GM18907 (cell line): ENCODE measurements around the gene ELAC1.

Experiments used
- ATAC-seq: cut with Tn5 transposase; IDR thresholded peaks from one replicate; pipeline ENCODE4 v1.9.1; 2021; ENCODE audit warnings: mild to moderate bottlenecking, moderate library complexity; ENCODE audit not compliant: unreplicated experiment

Gene ELAC1

DNA sequence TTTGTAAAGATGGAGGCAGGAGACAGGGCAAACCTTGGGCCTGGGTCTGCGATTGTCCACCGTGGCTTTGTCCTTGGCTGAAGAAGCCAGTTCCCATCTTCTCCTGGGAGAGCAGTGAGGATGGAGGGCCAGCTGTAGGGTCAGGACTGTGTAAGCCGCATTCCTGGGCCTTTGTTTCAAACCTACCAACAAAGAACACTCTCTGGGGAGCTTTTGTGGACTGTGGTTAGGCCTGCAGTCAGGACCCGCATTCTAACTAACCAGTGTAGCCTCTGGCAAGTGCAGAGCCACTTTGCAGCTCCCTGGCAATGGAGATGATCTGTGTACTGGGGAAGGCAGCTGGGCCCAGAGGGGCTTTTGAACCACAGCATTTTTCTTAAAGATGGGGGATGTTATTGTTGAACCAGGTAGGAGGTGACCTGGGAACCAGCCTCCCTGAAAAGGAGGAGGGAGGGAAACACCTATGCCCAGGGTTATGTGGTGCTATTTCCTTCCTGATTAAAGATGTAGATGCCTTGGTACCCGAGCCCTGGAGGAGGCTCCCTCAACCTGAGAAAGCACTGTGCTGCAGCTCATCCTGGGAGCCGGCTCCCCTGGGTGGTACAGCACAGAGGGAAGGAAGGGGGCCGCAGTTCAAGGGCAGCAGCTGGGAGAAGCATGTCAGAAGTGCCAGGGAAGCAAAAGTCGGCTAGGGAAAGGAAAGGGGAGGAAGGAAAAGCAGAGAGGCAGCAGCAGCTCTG, 49.5 kb downstream of the ELAC1 start:
- no peak for ATAC-seq

DNA sequence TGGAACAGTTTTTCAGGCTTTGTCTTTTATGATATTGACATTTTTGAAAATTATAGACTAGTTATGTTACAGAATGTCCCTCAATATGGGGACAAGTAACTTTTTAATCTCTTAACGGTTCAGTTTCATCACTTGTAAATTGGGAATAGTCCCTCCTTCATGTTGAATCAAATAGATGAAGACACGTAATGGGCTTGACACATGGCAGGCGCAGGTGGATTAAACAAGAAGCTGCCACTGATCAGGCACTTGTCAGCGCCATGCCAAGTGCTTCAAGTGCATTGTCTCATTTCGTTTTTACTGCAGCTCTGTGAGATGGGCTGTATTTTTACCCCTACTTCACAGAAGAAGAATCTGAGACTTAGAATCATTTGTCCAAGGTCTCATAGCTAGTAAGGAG, 52.7 kb downstream of the ELAC1 start:
- no peak for ATAC-seq

DNA sequence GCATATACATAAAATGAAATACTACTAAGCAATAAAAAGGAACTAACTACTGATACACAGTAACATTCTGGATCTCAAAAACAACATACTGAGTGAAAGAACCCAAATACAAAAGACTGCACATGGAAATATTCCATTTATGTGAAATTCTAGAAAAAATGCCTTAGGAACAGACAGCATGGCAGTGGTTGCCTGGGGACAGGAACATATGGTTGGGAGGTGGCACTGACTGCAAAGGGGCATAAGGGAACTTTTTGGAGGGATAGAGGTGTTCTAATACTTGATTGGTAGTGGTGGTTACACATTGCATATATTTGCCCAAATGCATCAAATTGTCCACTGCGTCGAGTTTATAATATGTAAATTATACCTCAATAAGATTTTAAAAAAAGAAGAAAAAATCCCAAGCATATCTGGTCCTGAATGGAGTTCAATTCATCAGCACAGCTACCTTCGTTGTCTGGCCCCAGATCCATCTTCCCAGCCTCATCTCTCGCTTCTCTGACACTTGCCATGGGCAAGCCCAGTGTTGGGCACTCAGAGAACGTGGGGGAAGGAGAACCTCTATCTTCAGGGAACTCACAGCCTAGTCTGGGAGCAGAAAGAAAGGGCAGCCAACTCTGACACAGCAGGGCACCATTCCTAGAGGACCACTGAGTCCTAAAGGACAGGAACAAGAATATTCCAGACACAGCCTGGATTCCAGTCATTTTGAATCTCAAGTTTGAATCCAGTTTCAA, 53.6 kb downstream of the ELAC1 start:
- no peak for ATAC-seq

DNA sequence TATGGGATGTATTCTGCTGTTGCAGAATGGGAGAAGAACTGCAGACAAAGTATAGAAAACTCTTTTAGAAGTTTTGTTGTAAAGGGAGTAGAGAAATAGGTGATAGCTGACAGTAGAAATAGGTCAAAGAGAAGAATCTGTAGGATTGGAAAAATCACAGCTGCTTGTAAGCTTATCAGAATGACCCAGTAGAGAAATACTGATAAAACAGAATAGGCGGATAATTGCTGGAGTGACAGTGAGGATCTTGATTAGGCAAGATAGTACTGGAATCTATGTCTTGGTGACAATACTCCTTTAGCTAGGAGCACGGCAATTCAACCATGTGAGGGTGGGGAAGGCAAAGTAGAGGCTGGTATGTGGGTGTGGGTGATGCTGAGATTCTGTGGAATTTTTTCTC, 57.7 kb downstream of the ELAC1 start:
- no peak for ATAC-seq

DNA sequence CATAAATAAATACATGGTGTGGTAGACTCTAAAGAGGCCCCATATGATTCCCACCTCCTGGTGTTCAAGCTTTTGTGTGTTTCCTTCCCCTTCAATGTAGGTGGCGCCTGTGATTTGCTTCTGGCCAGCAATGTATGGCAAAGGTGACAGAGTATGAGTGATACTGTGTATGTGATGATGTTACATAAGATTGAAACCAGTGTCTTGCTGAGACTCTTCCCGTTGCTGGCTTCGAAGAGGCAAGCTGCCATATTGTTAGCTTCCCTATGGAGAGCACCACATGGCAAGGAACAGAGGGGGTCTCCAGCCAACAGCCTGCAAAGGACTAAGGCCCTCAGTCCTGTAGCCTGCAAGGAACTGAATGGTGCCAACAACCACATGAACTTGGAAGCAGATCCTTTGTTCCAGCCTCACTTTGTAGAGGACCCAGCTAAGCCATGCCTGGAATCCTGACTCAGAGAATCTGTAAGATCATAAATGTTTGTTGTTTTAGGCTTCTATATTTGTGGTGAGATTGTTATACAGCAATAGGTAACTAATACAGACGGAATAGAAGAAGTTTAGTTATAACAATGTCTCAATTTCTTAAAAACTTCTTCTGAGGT, 60.5 kb downstream of the ELAC1 start:
- no peak for ATAC-seq

DNA sequence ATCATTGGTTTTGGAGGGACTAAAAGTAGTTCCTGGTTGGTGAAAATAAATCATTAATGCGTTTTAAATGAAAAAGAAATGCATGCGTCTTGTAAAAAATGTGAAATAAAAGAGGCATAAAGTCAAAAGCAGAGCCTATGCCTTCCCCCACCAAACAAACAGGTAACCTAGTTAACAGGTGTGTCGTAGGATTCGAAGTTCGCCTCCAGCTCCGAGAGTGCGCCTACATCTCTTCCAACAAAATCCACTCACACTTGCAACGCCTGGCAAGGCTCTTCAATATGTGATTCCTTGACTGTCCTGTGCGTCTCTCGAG, 61.5 kb downstream of the ELAC1 start:
- ATAC-seq = no peak

DNA sequence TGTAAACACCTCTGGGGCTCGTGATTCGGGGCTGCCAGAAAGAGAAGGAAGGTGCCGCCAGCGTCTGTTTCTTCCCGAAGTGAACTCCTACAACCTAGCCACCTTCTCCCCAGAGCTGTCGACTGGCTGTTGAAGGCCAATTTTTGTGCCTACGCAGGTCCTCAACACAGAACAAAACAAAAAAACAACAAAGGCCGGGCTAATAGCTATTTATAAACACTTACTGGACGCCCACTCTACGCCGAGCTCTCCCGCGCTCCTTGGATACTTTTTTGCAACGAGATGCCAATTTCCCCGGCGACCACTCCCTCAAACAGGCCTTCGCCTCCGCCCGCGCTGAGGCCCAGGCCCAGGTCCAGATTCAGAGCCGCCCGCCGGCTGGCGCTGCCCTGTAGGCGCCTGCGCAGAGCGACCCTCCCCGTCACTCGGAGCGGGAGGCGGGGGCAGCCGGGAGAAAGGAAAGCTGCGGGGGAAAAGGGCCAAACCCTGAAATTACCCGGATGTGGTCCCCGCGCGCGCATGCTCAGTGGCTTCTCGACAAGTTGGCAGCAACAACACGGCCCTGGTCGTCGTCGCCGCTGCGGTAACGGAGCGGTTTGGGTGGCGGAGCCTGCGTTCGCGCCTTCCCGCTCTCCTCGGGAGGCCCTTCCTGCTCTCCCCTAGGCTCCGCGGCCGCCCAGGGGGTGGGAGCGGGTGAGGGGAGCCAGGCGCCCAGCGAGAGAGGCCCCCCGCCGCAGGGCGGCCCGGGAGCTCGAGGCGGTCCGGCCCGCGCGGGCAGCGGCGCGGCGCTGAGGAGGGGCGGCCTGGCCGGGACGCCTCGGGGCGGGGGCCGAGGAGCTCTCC, 62.1 kb downstream of the ELAC1 start, which contains the start of gene SMAD4:
TSS of gene SMAD4 (plus strand) at position 520 of the 843 bp plus-strand sequence. CDS start 16,834 bp downstream, outside the sequence.
- ATAC-seq = peak; percentile 82

DNA sequence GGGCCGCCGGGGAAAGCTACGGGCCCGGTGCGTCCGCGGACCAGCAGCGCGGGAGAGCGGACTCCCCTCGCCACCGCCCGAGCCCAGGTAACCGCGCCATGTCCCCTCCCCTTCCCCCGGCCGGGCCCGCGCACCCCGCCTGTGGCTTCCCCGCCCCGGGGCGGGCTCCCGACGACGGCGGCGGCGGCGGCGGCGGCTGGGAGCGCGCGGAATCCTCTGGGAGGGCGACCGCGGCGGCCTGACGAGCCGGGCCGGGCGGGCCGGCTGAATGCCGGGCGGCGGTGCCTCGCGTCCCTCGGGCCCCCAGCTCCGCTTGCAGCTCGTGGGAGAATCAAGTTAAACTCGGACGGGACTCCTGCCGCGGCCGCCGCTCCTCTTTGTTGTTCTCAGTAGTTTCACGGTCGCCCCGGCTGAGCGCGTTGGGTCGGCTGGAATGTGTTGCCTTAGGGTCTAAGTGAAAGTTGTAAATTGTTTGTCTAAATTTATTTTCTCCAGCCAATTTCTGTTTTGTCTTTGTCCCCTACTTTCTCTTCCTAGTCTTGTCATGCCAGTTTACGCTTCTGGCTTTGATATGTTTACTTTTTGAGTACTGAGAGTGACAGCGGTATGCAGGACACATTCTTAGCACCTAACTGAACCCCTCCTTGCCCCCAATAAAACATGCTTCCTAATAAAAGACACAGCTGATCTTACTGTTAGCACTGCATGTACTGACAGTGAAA, 62.9 kb downstream of the ELAC1 start:
- peak; percentile 62 for ATAC-seq

DNA sequence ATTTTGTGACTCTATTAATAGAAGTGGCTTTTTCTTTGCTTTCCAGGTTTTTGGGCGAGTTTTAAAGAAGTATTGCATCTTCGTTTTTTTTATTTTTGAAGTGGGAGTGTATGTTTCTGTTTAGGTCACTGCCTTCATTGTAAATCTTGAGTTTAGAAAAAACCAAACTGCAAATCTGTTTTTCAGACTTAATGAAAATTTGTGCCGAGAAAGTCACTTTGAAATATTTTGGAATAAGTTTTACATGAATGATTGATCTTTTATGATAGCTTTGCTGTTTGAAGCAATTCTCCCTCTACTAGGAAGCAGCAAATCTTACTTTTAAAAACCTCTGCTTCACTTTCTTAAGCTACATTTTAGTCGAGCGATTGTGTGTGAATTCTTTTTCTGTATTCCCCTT, 64.4 kb downstream of the ELAC1 start:
- ATAC-seq = no peak

DNA sequence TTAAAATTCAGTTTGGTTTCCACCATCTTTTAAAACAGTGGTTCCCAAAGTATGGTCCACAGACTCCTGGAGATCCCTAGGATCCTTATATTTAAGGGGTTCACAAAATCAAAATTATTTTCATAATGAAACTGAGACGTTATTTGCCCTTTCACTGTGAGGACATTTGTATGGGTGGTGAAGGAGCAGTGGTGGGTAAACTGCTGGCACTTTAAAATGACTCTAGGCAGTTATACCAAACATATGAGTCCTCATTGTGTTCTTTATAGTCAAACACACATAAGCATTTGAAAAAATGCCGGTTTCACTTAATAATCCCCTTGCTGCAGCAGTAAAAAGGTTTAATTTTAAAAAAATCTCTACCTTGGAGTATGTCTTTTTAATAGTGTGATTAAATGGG, 69.4 kb downstream of the ELAC1 start:
- ATAC-seq = no peak
